Activated B cell treated with CpG ODN at 0.5 μM for 24 hours (primary cell): Measurements from ENCODE around the gene TEKTIP1. TPM values are rescaled to one million over a fixed set of nuclear protein-coding genes. Genes with fewer than 3 reads are reported as not detected.

ENCODE experiments used
- ATAC-seq: fragments of 200-7000 bp; cut with Tn5 transposase; one replicate; pipeline ENCODE4 v1.10.0; 2021; ENCODE audit warnings: low read depth, mild to moderate bottlenecking, moderate library complexity
- CTCF ChIA-PET: fragments of 350-600 bp; sonication (Branson Sonifier 250); formaldehyde crosslinking; loops from one replicate; lab custom pipeline; 2021; ENCODE audit warnings: antibody characterized with exemption; lab: Charles Lee
- POLR2A ChIA-PET: fragments of 350-600 bp; sonication (Branson Sonifier 250); formaldehyde crosslinking; loops from one replicate; lab custom pipeline; 2021; ENCODE audit warnings: antibody characterized with exemption; lab: Charles Lee
- DNase-seq: peaks from one replicate; pipeline ENCODE4 v3.0.0; 2022
- H3K27ac Mint-ChIP-seq: one replicate; pipeline ENCODE4 v1.8.0; 2020; ENCODE audit warnings: mixed read lengths
- H3K27me3 Mint-ChIP-seq: one replicate; pipeline ENCODE4 v1.8.0; 2021; ENCODE audit warnings: mixed read lengths
- H3K36me3 Mint-ChIP-seq: one replicate; pipeline ENCODE4 v1.8.0; 2021; ENCODE audit warnings: low read depth, mixed read lengths
- H3K4me1 Mint-ChIP-seq: one replicate; pipeline ENCODE4 v1.8.0; 2021; ENCODE audit warnings: mixed read lengths
- H3K4me3 Mint-ChIP-seq: one replicate; pipeline ENCODE4 v1.8.0; 2020; ENCODE audit warnings: mild to moderate bottlenecking, mixed read lengths
- H3K9me3 Mint-ChIP-seq: one replicate; pipeline ENCODE4 v1.8.0; 2020; ENCODE audit warnings: mixed read lengths
- intact Hi-C: fragments of 100-400 bp; cut with micrococcal nuclease; formaldehyde crosslinking; loops from one replicate; pipeline ENCODE4 v1.15.1; 2024
- total RNA-seq: library from RNA; stranded (reverse); gene quantifications from 2 replicates; pipeline ENCODE4 v1.2.3, GENCODE V29; 2022
- TF ChIP-seq, protein P1 (sequence below): fragments of 200-600 bp; IDR thresholded peaks from one replicate; pipeline ENCODE4 v1.8.0; 2022; ENCODE audit warnings: antibody characterized with exemption, mild to moderate bottlenecking

Gene TEKTIP1
- total RNA-seq, 1 donor from 2014 or later = 7.1 TPM

- DNase-seq = peak; percentile 94
- peak overlapping the region; percentile 53 for H3K27ac Mint-ChIP-seq
- peak overlapping the region; percentile 81 for H3K4me3 Mint-ChIP-seq
- TF ChIP-seq, protein P1, sequence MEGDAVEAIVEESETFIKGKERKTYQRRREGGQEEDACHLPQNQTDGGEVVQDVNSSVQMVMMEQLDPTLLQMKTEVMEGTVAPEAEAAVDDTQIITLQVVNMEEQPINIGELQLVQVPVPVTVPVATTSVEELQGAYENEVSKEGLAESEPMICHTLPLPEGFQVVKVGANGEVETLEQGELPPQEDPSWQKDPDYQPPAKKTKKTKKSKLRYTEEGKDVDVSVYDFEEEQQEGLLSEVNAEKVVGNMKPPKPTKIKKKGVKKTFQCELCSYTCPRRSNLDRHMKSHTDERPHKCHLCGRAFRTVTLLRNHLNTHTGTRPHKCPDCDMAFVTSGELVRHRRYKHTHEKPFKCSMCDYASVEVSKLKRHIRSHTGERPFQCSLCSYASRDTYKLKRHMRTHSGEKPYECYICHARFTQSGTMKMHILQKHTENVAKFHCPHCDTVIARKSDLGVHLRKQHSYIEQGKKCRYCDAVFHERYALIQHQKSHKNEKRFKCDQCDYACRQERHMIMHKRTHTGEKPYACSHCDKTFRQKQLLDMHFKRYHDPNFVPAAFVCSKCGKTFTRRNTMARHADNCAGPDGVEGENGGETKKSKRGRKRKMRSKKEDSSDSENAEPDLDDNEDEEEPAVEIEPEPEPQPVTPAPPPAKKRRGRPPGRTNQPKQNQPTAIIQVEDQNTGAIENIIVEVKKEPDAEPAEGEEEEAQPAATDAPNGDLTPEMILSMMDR = no peak
- intact Hi-C loops = loop anchor here (1.0 to 10.0 kb wide), 7 partner anchors 15 to 610 kb away; partner anchors contain the start of genes ANKRD24, APBA3, DAPK3 and FZR1
- no peaks in the 10 kb centered on the region for H3K27me3 Mint-ChIP-seq
- peaks cover 9% of the 10 kb centered on the region for H3K36me3 Mint-ChIP-seq
- peak; percentile 95 for ATAC-seq
- H3K9me3 Mint-ChIP-seq = no peaks in the 10 kb centered on the region
- CTCF ChIA-PET = no interaction called here
- POLR2A ChIA-PET = interaction anchor here (0.8 kb wide), 1 partner anchor 18 kb away, joined by 3 read pairs; no protein-coding TSS in a partner anchor
- peaks cover 19% of the 10 kb centered on the region for H3K4me1 Mint-ChIP-seq
These were observed 33.3 kb downstream of the TEKTIP1 start for GRCh38 chr19:3572132-3572854.

- CTCF ChIA-PET = no interaction called here
- Mint-ChIP-seq H3K27ac (peak within 1 kb of the TSS; percentile 53), H3K36me3 (peaks cover 9% of the 10 kb centered on the region), H3K4me1 (peaks cover 19% of the 10 kb centered on the region), H3K9me3 (no peaks in the 10 kb centered on the region), H3K27me3 (no peaks in the 10 kb centered on the region), H3K4me3 (peak within 1 kb of the TSS; percentile 81)
- POLR2A ChIA-PET = interaction anchor here (0.6 to 0.8 kb wide), 2 partner anchors 18 to 21 kb away, joined by 3 to 6 read pairs; no protein-coding TSS in a partner anchor
- DNase-seq = no peak
- TF ChIP-seq, protein P1 = no peak
- ATAC-seq = no peak
- intact Hi-C loops = loop anchor here (1.0 to 10.0 kb wide), 7 partner anchors 16 to 609 kb away; partner anchors contain the start of genes ANKRD24, APBA3, DAPK3 and FZR1
These were observed 33.8 kb downstream of the TEKTIP1 start, which contains the start of gene HMG20B for GRCh38 chr19:3572855-3573161. Gene HMG20B (plus strand): TSS chr19:3572944. CDS start chr19:3573310, 366 bp downstream.

GRCh38 chr19:3573162-3573857 lies 34.3 kb downstream of the TEKTIP1 start:
- H3K27me3 Mint-ChIP-seq = no peaks in the 10 kb centered on the region
- ATAC-seq (no peak), DNase-seq (no peak)
- peaks cover 19% of the 10 kb centered on the region for H3K4me1 Mint-ChIP-seq
- peaks cover 9% of the 10 kb centered on the region for H3K36me3 Mint-ChIP-seq
- ChIA-PET CTCF (no interaction called here), POLR2A (interaction anchor here (0.6 to 1.8 kb wide), 5 partner anchors 16 to 189 kb away, joined by 3 to 7 read pairs (median 3); partner anchors contain the start of genes MFSD12 and MRPL54)
- intact Hi-C loops = loop anchor here (5.0 to 10.0 kb wide), 3 partner anchors 189 to 399 kb away; partner anchors contain the start of genes APBA3, DAPK3, MRPL54 and NCLN
- H3K4me3 Mint-ChIP-seq = peak overlapping the region; percentile 80
- no peak overlapping the region for H3K27ac Mint-ChIP-seq
- TF ChIP-seq, protein P1 = no peak
- no peaks in the 10 kb centered on the region for H3K9me3 Mint-ChIP-seq

DNA sequence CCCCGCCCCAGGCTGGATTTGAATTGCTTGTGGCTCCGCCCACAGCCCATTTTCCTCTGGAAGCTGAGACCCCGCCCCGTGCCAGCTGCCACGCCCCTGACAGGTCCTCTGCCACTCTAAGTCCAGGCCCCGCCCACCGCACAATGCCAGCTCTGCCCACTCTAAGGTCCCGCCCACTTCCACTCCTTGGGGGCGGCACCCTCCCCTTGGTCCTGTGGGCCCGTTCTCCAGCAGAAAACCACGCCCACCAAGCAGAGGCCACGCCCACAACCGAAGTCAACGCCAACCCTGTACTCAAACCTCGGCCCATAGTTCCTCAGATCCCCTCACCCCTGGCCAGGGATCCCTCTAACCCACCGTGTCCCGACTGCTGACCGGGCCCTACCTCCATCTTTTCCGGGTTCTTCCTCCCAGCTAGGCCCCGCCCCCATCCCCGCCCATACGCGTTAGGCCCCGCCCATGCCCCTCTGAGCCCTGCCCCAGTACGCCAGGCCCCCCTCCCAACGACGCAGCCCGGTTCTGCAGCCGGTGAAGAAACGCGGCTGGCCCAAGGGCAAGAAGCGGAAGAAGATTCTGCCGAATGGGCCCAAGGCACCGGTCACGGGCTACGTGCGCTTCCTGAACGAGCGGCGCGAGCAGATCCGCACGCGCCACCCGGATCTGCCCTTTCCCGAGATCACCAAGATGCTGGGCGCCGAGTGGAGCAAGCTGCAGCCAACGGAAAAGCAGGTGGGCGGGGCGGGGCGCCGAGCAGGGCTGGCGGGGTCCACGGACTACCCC lies 35.1 kb downstream of the TEKTIP1 start:
- intact Hi-C loops = loop anchor here (5.0 to 10.0 kb wide), 3 partner anchors 188 to 398 kb away; partner anchors contain the start of genes APBA3, DAPK3, MRPL54 and NCLN
- Mint-ChIP-seq H3K4me1 (peaks cover 19% of the 10 kb centered on the region), H3K27ac (no peak overlapping the region), H3K27me3 (no peaks in the 10 kb centered on the region), H3K4me3 (peak overlapping the region; percentile 70), H3K36me3 (peaks cover 11% of the 10 kb centered on the region), H3K9me3 (no peaks in the 10 kb centered on the region)
- peak; percentile 21 for ATAC-seq
- DNase-seq = peak; percentile 63
- POLR2A ChIA-PET = interaction anchor here (0.6 to 1.8 kb wide), 4 partner anchors 17 to 1271 kb away, joined by 3 to 7 read pairs (median 3); partner anchors contain the start of genes MFSD12 and MRPL54
- TF ChIP-seq, protein P1 = no peak
- CTCF ChIA-PET = no interaction called here
